Psoas muscle (tissue), 8 donors: ENCODE results near the gene PIGM. TPM values are rescaled to one million over a fixed set of nuclear protein-coding genes. Genes with fewer than 3 reads are reported as not detected.
A peak's percentile ranks its signal among the peaks of the same experiment; 100 is the strongest.

Source experiments
- ATAC-seq, 4 donors: fragments of 200-7000 bp; cut with Tn5 transposase; one replicate each; pipeline ENCODE4 v1.9.1; 2020; ENCODE audit warnings: moderate library complexity in 3 of 4, mild to moderate bottlenecking in 2 of 4
- DNase-seq, 2 donors: peaks; one replicate each; pipeline ENCODE4 v3.0.0-alpha.2; 2020
- H3K27ac ChIP-seq: fragments of 200-600 bp; one replicate; pipeline ENCODE4 v1.8.0; 2022
- H3K27me3 ChIP-seq, 3 donors: fragments of 200-600 bp in 1 of 3; one replicate each; pipeline versions ENCODE4 v1.6.1 to v1.8.0; 2013 to 2022; ENCODE audit warnings: low read length in 2 of 3, mild to moderate bottlenecking in 2 of 3, moderate library complexity in 1 of 3; ENCODE audit not compliant: insufficient read depth in 3 of 3
- H3K36me3 ChIP-seq, 2 donors: fragments of 200-600 bp in 1 of 2; one replicate each; pipeline versions ENCODE4 v1.6.1 to v1.8.0; 2013 to 2022; ENCODE audit warnings: low read depth in 1 of 2, mild to moderate bottlenecking in 1 of 2, moderate library complexity in 1 of 2; ENCODE audit not compliant: insufficient read depth in 1 of 2
- H3K4me1 ChIP-seq: fragments of 200-600 bp; one replicate; pipeline ENCODE4 v1.8.0; 2022
- H3K4me3 ChIP-seq: fragments of 200-600 bp; one replicate; pipeline ENCODE4 v1.8.0; 2022; ENCODE audit warnings: mild to moderate bottlenecking
- H3K9me3 ChIP-seq: fragments of 200-600 bp; one replicate; pipeline ENCODE4 v1.8.0; 2022
- WGBS, 3 donors: extraction: QIAGEN DNeasy Blood & Tissue Kit; methylation state at CpG; one replicate each; pipeline versions ENCODE4 v1.1.6 to v1.1.7; 2013; 5-methylcytosine and 5-hydroxymethylcytosine counted together
- intact Hi-C, 2 donors: fragments of 100-400 bp; cut with DNase I; formaldehyde crosslinking; loops; one replicate each; pipeline versions ENCODE4 v1.11.0 to v1.14.2; 2022
- polyA plus RNA-seq, 3 donors: library from polyadenylated mRNA; stranded (reverse); fragments of 200-250 nt; gene quantifications; one replicate each; pipeline ENCODE4 v1.2.3, GENCODE V29; 2013
- total RNA-seq, 4 donors: library from RNA; stranded (reverse); fragmentation: NEBNext Ultra II Directional in 2 of 4; extraction: Animal tissue kit (Norgen Biotek cat#: 25700) in 2 of 4; gene quantifications; one replicate each; pipeline versions ENCODE4 v1.2.1 to v1.2.4, GENCODE V29; 2021 to 2023
- TF ChIP-seq, protein P1 (sequence below): fragments of 200-600 bp; IDR thresholded peaks from one replicate; pipeline ENCODE4 v1.8.0; 2022; ENCODE audit warnings: antibody characterized with exemption
- donor health status: healthy with polysubstance abuse.
- donor health status: DM: no; HTN: no; CAD: no; lungs with moderate emphysema.
- donor health status: Bipolar disorder and iron deficiency.
- donor health status: healthy.
- donor health status: DM: yes; HTN: yes; CAD: no.
- donor health status: DM: no; HTN: no; CAD: no.
- donor health status: DM: no; HTN: no; CAD: no.
- donor health status: DM: yes; HTN: yes; CAD: no.

The PIGM gene
- total and polyA plus RNA-seq, 7 donors, result 0.66 to 1.5 (median 1.4) TPM

DNA sequence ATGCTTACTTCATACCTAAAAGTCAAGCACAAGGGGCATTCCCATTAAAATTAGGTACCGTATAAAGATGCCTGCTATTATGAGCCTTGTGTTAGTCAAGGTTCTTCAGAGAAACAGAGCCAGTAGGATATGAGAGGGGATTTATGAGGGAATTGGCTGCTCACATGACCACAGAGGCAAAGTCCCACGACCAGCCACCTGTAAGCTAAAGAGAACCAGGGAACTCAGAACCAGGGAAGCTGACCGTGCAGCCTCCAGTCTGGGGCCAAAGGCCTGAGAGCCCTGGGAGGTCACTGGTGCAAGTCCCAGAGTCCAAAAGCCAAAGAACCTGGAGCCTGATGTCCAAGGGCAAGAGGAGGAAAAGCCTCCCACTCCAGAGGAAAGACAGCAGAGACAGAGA, 20.0 kb downstream of the PIGM start:
- intact Hi-C loops, result no loop called here
- Histone ChIP-seq H3K27ac (no peak overlapping the region), H3K9me3 (no peaks in the 10 kb centered on the region), H3K4me1 (no peaks in the 10 kb centered on the region), H3K4me3 (no peak overlapping the region), H3K27me3 (no peaks in the 10 kb centered on the region), H3K36me3 (no peaks in the 10 kb centered on the region)
- 63 to 68% (median 65%) methylated on average over 3 of the region's 3 CpGs for WGBS, 3 donors
- DNase-seq, result no peak
- TF ChIP-seq, protein P1, sequence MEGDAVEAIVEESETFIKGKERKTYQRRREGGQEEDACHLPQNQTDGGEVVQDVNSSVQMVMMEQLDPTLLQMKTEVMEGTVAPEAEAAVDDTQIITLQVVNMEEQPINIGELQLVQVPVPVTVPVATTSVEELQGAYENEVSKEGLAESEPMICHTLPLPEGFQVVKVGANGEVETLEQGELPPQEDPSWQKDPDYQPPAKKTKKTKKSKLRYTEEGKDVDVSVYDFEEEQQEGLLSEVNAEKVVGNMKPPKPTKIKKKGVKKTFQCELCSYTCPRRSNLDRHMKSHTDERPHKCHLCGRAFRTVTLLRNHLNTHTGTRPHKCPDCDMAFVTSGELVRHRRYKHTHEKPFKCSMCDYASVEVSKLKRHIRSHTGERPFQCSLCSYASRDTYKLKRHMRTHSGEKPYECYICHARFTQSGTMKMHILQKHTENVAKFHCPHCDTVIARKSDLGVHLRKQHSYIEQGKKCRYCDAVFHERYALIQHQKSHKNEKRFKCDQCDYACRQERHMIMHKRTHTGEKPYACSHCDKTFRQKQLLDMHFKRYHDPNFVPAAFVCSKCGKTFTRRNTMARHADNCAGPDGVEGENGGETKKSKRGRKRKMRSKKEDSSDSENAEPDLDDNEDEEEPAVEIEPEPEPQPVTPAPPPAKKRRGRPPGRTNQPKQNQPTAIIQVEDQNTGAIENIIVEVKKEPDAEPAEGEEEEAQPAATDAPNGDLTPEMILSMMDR, result no peak
- no peak for ATAC-seq

DNA sequence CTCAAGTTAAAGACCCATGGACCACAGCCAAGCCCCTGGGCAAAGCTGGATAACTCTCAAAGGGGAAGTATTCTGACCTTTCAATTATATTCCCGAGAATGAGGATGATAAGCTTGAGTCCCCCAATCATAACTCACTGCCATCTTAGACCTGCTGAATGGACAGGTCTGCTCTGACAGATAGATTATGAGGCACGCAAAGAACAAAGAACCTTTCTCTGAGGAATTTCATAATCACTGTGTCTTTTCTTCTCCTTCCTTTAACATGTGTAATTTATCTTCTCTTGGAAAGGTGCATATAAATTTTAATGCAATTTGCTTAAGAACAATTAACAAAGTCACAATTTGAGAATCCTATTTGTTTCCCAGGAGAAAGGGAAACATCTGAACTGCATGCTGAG, 22.0 kb downstream of the PIGM start:
- intact Hi-C loops, result loop anchor here (5.0 kb wide), 2 partner anchors 212 to 878 kb away; no protein-coding TSS in a partner anchor
- ATAC-seq, result no peak
- H3K4me1 ChIP-seq, result no peaks in the 10 kb centered on the region
- no peaks in the 10 kb centered on the region for H3K27me3 ChIP-seq
- no peak overlapping the region for H3K27ac ChIP-seq
- DNase-seq, result no peak
- H3K36me3 ChIP-seq, result no peaks in the 10 kb centered on the region
- TF ChIP-seq, protein P1, result no peak
- H3K4me3 ChIP-seq, result no peak overlapping the region
- 52 to 65% (median 53%) methylated on average over 2 of the region's 2 CpGs for WGBS, 3 donors
- H3K9me3 ChIP-seq, result no peaks in the 10 kb centered on the region

DNA sequence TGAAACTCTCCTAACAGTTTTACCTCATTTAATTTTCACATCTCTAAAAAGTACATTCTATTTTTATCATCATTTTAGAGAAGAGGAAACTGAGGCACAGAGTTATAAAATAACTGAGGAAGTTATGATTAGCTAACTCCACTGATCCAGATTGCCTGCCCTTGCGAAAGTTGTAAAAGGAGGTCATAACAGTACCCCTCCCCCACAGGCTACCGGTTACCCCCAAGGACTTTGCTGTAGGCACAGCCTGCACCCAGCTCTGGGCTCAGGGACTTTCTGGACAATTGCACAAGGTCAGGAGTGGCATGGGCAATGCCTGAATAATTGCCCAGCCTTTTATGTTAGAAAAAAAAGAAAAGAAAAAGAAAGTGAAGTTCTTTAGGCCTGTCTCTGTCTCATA, 22.7 kb downstream of the PIGM start:
- ATAC-seq (no peak), DNase-seq (no peak)
- TF ChIP-seq, protein P1, result no peak
- no peaks in the 10 kb centered on the region for H3K4me1 ChIP-seq
- no peak overlapping the region for H3K4me3 ChIP-seq
- no peaks in the 10 kb centered on the region for H3K9me3 ChIP-seq
- WGBS, 3 donors, result 48 to 65% (median 48%) methylated on average over 2 of the region's 2 CpGs
- no peaks in the 10 kb centered on the region for H3K36me3 ChIP-seq
- no peak overlapping the region for H3K27ac ChIP-seq
- intact Hi-C loops, result loop anchor here (5.0 kb wide), 2 partner anchors 212 to 877 kb away; no protein-coding TSS in a partner anchor
- no peaks in the 10 kb centered on the region for H3K27me3 ChIP-seq

DNA sequence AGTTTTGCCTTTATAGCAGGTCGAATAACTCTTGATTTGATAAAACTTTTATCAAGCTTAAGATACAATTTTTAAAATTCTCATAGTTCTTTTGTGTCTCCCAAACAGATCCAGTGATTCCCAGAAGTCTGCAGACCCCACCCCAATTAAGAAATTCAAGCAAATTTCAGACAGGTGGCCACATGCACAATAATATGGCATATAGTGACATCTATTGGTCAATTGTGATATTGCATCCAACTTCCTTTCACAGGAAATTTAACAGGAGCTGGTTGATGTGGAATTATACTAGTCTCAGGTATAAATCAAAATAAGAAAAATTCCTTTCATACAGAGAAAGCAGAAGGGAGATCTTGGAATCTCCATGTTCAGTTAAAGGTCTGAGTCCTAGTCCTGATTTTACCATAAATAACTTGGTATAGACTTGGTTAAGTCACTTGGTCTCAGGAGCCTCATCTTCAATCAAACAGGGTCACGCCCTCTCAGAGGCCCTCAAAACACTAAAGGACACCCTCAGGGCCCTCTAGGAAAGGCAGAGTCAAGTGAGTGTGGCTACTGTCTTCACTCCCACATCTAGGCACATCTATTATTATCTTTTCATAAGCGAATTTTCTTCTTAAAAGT, 24.1 kb downstream of the PIGM start:
- no peaks in the 10 kb centered on the region for H3K36me3 ChIP-seq
- intact Hi-C loops, result loop anchor here (1.0 to 5.0 kb wide), 4 partner anchors 71 to 875 kb away; no protein-coding TSS in a partner anchor
- no peaks in the 10 kb centered on the region for H3K27me3 ChIP-seq
- TF ChIP-seq, protein P1, result peak; percentile 85
- ATAC-seq (peak in 1 of 4 donors; percentile 40), DNase-seq (no peak)
- H3K4me3 ChIP-seq, result no peak overlapping the region
- 55 to 74% (median 66%) methylated on average over 3 of the region's 3 CpGs for WGBS, 3 donors
- no peaks in the 10 kb centered on the region for H3K9me3 ChIP-seq
- no peak overlapping the region for H3K27ac ChIP-seq
- H3K4me1 ChIP-seq, result no peaks in the 10 kb centered on the region
